CD4-positive, alpha-beta T cell treated with Interferon alpha-2 for 1 hour (primary cell): Measurements from ENCODE around the gene GNAI2.
"Not testable (repeated sequence)": the region's sequence is repeated elsewhere in the genome, so short reads cannot be mapped to it uniquely, and the experiment has no call there.

ENCODE experiments used
- DNase-seq, 2 donors: peaks; one replicate each; pipeline ENCODE4 v3.0.0-alpha.2; 2020 to 2022

The GNAI2 gene

DNA sequence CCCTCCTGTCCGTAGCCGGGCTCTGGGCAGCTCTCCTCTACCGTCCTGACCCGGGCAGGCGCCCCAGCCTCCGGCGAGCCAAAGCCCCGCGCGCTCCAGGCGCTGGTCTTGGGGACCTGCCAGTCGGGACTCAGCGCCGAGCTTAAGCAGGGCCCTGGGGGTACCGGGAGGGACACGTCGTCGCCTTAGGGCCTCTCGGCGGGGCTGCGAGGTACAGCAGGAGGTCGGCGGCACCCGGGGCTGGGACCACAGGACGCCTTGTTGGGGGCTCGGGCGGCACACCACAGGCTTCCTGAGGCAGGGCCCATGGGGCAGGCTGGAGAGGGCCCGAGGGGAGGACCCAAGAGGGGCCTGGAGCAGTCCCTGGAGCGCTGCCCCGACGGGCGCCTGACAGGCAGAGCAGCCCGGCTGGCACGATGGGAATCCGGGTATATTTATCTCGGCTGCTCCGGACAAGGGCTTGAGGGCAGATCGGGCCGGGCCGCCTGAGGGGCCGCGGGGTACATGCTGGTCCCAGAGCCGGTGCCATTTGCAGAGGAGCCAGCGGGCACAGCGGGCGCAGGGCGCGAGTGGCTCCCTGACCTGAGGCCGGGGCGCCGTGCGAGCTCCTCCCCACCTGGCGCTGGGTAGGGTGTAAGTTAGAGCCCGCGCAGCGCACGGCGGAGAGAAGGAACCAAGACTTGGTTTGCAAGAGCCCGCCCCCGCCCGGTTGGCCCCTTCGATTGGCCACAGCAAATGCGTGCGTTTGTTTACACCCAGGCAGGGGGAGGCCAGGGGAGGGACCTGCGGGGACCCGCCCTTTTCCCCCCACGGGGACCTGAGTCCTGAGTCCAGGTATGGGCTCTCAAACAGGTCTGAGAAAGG, 30.4 kb upstream of the GNAI2 start:
- DNase-seq: peak; percentile 35 to 37

DNA sequence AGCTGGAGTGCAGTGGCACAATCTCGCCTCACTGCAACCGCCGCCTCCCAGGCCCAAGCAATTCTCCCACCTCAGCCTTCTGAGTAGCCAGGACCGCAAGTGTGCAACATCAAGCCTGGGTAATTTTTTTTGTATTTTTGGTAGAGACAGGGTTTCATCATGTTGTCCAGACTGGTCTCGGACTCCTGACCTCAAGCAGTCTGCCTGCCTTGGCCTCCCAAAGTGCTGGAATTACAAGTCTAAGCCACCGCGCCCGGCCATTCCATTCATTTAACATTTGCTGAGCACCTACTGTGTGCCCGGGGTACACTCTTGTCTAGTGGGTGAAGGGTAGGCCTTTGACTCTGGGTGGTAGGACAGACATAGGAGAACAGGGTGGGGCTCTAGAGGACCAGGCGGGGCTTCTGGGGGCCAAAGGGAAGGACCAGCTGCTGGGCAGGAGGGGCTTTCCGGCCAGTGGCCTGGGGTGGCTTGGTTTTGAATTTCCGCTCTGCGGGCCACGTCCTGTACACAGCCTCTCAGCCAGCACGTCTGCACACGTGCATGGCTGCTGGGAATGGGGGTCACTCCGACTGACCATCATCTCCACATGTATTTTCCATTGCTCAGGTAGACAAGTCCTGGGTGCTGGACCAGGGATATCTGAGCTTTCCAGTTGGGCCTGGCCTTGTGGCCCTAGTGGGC, 28.5 kb upstream of the GNAI2 start:
- DNase-seq: no peak

DNA sequence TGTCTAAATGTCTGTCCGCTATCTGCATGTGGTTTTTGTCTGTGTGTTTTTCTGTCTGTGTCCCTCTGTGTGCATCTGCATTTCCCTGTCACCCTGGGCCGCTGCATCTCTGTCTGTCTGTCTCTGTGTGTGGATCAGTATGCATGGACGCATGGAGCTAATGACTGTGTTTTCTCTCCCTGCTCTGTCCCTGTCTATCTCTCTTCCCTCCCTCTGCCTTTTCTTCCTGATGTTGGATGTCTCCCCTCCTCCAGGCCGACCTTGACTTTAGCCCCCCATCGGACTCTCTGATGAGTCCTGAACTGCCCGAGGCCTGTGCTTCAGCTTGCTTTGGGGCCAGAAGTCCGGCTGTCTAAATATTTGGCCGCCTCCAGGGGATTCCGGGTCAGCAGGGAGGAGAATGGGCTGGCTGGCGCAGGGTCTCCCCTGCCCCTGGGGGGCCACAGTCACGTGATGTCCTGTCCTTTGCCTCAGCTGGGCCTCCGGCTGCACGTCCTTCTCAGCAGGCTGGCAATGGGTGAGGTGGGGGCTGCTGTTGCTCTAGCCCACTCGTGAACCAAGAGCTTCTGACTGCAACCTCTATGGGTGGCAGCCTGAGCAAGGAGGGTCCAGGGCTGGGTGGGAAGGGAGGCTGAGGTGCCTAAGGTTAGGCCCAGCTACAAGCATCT, 27.2 kb upstream of the GNAI2 start:
- no peak for DNase-seq

DNA sequence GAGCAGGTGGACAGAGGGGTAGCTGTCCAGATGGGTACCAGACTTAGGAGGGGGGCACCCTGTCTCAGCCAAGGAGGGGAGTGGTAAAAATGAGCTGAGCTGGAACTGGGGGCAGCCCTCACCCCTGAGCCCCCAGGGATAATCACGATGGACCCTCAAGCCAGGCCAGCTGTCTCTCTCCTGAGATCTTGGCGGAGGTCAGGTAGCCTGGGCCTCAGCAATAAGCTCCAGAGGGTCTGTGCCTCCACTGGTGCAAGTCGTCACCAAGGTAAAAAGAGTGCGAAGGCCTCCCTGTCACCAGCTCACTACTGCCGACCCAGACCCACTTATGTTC, 25.9 kb upstream of the GNAI2 start:
- no peak for DNase-seq

DNA sequence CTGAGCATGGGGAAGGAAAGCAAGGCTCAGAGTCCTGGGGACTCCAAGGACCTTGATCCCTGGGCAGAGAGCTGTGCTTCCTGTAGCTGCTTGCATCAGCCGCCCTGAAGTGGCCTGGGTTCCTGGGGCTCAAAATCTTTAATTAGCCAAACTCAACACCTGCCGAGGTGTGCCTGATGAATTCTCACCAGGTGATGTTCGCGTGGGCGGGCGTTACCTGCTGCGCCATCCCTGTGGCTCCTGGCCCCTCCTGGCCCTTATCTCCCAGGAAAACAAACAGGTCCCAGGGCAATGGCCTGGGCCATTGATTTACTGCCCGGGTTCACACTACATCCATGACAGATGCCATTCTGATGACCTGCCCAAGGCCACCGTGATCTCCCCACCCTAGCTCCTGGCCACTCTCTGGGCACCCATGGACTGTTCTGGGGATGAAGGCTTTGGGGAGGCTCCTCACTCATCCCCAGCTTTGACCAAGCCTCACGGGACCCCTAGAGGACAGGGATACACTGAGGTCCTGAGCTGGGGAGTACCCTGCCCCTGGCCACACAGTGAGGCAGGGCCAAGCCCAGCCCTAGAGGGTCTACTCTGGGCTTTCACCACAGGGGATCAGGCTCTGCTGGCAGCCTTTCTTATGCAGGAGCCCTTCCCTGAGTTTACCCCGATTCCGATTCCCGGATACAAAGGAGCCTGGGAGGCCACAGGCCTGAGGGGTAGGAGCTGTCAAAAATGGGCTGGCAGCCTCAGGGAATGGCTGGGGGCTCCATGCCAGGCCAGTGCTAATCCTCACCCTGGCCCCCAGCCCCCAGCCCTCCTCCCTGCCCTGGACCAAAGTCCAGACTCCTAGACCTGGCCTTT, 25.3 kb upstream of the GNAI2 start:
- DNase-seq: no peak

DNA sequence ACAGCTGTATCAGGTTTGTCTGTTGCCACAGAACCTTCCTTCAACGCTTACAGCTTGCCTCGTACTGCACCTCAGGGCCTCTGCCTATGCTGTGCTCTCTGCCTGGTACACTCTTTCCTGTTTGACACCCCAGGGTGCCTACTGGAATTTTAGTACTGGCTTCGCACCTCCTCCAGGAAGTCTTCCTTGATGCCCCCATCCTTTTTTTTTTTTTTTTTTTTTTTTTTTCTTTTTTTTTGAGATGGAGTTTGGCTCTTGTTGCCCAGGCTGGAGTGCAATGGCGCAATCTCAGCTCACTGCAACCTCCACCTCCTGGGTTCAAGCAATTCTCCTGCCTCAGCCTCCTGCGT, 24.7 kb upstream of the GNAI2 start:
- DNase-seq: not testable (repeated sequence)

DNA sequence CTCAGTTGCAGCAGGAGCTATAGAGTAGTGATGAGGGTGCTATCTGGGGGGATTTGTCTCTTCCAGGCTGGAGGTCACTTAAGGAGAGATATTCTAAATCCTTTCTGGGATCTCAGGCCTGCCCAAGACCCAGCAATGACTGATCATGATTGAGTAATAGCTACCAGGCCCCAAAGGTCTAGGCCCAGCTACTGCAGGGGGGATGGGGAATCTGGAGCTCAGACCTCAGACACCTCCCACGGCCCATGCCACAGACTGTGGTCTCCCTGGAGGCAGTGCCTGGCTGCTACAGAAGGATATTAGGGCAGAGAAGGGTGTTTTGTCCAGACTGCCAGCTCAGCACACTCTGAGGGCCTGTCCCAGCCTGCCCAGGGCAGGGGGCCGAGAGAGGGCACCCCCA, 24.1 kb upstream of the GNAI2 start:
- DNase-seq: no peak

DNA sequence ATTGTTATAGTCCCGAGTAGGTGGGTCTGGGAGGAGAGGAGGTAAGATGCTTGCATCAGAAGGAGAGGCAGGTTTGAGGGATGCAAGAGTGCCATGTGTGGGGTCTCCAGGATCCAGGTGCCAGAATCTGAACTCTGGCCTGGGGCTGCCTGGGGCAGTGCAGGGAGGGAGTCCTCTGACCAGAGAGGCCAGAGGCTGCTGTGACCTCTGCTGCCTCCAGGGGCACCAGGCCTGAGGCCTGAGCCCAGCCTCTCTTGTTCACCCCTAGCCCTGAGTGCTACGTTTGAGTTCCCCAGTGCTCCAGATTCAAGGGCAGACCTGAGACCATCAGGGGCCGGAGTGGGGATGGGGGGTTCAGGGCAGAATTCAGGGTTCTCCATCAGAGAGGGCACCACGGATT, 23.5 kb upstream of the GNAI2 start:
- DNase-seq: no peak

DNA sequence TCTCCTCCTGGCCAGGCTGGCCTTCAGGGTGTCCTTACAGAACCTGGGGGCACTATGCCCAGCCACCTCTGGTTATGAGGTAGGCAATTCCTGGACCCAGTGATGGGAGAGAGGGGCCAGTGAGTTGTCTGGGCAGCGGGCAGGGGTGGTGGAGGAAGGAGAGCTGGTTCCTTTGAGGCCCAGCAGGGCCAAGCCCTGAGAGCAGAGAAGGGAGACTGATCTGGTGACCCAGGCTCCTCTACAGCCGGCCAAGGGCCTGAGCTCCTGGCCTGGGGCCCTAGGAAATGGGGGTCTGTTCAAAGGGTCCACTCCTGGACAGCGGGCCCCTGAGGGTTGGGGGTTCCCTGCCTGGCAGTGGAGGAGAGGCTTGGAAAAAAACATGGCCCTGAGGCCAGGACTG, 23.0 kb upstream of the GNAI2 start:
- DNase-seq: no peak

DNA sequence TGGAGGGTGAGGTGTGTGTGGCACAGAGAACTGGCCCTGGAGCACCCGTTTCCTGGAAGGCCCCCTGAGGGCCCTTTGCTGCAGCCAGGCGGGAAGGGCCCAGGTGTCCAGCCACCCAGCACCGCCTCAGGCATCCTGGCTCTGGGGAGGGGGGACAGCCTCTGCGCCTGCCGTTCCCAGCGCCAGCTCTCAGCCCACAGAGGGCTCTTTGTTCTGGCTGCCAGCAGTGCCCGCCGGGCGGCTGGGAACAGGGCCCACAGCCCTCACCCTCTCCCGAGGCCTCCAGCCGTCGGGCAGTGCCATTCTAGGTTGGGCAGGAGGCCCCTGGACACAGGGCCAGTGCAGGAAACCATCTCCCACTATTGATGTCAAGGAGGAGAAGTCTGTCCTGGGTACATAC, 22.6 kb upstream of the GNAI2 start:
- no peak for DNase-seq

DNA sequence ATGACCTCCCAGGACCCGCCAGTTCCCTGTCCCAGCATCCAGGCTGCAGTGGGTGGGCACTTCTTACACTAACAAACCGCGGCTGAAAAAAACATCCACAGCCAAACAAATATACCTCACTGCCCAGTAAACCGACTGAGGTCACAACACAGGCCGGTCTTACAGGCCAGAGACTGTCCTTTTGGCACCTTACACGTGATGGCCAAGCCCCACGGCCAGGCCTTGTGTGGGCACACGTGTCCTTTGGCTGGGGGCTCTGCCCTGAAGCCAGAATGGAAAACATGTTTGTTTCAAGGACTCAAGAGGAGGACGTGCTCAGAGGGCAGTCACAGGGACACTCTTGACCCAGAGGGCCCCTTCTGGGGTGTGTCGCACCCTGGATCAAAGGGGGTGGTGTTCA, 21.2 kb upstream of the GNAI2 start:
- DNase-seq: no peak

DNA sequence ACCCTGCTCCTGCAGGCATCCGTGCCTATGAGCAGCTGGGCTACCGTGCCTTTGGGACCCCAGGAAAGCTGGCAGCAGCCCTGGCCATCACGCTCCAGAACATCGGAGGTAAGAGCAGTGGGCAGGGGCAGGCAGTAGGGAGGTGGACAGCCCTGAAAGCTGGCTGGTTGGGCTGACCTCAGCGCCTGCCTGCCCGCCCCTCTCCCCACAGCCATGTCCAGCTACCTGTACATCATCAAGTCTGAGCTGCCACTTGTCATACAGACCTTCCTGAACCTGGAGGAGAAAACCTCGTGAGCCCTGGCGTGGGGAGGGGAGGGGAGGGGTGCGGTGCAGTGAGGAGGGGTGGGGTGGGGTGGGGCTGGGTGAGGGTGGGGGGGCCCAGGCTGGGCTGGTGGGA, 20.5 kb upstream of the GNAI2 start:
- DNase-seq: no peak

DNA sequence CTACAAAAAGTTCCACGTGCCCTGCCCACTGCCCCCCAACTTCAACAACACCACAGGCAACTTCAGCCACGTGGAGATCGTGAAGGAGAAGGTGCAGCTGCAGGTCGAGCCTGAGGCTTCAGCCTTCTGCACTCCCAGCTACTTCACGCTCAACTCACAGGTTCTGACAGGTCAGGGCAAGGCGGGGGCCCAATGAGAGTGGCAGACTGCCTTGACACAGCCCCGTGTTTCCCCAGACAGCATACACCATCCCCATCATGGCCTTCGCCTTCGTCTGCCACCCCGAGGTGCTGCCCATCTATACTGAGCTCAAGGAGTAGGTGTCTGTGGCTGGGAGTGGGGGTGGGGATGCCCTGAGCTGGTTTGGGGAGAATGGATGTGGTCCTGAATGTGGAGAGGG, 18.3 kb upstream of the GNAI2 start:
- no peak for DNase-seq

DNA sequence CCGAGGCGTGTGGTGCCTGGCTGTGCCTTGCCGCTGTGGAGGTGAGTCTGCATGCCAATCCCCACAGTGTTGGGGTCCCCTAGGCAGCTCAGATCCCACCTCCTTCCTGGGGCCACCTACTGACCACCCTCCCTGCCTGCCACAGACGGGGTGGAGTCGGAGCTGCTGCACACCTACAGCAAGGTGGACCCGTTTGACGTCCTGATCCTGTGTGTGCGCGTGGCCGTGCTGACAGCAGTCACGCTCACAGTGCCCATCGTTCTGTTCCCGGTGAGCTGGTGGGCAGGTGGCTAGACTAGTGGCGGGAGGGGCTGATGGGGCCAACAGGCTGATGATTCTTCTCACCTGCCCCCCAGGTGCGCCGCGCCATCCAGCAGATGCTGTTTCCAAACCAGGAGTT, 17.6 kb upstream of the GNAI2 start:
- DNase-seq: no peak

DNA sequence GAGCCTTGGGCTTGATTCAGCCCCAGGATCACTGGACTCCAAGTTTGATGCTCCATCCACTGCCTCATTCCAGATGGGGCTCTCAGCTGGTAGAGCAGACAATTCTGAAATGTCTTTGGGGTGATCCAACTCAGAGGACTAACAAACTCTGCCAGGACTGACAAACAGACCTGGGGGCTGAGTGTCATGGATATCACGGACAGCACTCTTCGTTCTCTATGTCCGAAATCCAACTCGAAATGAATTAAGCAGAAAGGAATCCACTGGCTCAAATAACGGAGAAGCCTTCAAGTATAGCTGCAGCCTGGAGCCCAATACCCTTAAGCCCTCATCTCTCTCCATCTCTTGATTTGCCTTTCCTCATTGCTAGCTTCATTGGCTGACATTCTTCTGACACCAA, 16.7 kb upstream of the GNAI2 start:
- DNase-seq: no peak

DNA sequence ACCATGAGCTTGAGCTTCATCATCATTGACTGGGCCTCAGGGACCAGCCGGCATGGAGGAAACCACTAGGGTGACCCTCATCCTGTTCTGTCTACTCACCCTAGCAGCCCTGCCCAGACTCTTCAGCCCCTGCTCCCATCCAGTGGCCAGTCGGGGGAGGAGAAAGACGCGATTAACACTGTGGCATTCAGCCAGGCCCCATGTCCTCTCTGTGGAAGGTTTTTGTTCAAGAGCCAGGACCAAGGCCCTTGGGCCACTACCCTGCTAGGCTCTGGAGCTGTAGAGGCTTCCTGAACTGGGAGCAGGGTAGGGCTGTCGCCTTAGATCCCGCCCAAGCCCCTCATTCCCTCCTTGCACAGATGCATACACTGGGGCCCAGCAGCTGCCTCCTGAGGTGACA, 15.9 kb upstream of the GNAI2 start:
- no peak for DNase-seq

DNA sequence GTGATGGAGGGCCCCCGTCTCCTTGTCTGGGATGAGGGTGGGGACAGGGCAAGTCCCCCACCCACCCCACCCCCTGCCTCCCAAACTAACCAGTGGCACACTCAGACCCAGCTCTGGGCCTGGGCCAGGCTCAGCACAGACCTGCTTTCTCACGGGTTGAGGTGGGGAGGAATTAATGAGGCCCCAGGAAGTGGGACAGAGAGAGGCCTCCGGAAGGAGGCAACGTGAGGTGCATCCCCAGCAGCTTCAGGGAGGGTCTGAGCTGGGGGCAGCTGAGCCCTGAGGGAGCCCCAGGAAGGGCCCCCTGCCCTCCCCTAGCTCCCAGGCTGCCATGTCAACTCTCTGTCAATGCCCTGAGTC, 15.0 kb upstream of the GNAI2 start:
- DNase-seq: no peak

DNA sequence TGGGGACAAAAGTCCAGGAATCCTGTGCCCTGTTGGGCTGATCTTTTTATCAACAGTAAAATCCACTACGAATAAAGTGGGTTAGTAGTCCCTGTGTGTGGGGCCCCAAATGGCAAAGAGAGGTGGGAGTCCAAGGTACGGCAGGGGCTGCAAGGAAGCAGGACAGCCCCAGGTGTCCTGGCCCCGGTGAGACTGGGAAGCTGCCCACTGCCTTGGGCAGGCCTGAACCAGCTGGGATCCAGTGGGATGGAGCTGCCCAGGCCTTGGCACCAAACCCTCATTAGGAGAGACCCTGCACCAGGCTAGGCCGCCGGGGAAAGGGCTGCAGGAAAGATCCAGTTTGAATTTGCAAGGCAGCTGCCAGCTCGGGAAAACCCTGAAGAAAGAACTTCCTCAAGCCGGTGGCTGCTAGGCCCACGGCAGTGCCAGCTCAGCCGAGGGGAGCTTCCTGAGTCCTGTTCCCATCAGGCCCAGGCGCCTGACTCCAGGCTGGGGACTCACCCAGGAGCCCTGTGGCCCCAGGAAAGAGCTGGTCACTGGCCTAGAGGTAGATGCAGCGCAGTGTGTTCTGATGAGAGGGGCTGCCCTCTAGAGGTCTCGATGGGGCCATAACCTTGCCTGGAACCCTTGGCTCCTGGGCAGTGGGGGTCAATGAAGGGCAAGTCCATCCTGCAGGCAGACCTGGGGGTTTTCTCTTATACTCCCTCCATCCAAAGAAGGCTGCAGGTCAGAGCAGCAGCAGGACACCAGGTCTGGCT, 14.4 kb upstream of the GNAI2 start:
- no peak for DNase-seq

DNA sequence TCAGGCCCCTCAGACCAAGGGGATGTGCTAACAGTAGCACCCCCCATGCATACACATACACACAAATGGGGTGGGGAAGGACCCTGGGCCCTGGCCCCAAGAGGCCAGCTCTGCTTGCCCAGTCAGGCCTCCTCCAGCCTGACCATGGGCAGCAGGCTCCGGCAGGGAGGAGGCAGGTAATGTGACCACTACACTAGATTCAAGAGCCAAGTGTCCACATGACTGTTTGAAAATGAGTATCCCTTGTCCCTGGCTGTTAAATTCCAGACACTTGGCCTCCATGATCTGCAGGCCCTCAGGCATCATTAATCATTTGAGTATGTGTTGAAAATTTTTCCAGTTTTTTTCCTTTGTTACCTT, 13.9 kb upstream of the GNAI2 start:
- DNase-seq: no peak

DNA sequence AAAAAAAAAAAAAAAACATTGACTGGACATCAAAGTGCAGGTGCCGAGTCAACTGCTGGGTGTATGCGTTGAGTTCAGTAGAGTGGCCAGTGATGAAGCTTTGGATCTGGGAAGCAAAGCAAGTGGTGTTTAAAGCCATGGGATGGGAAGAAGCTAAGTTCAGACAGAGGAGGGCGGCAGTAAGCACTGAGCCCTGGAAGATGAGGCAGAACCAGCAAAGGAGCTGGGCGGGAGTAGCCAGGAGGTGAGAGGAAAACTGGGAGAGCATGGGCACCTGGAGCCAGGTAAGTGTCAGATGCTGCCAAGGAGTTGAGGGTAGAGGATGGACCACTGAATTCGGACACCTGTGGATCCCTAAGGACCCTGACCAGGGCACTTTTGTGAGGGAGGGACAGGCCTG, 11.4 kb upstream of the GNAI2 start:
- DNase-seq: no peak

DNA sequence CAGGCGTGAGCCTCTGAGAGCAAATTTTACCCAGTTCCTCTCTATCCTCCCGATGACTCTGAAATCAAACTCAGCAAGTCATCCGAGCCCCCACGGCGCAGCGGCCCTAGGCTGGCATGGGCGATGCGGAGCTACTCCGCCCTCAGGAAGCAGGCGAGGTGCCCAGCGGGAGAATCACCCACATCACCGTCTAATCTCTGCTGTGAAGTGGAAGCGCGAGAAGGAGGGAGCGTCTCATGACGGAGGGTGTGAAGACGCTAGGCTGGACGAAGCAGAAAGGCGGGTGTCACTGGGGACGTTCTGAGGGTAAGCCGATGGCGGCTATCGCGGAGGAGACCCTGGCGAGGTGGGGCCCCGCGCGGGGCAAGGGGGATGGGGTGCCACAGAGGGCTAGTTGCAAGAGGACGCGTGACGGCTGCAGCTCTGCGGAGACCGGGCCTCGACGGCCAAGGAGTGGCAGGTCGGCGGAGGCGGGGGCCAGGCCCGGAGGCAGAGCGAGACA, 9.1 kb upstream of the GNAI2 start:
- DNase-seq: peak in 1 of 2 donors; percentile 21

DNA sequence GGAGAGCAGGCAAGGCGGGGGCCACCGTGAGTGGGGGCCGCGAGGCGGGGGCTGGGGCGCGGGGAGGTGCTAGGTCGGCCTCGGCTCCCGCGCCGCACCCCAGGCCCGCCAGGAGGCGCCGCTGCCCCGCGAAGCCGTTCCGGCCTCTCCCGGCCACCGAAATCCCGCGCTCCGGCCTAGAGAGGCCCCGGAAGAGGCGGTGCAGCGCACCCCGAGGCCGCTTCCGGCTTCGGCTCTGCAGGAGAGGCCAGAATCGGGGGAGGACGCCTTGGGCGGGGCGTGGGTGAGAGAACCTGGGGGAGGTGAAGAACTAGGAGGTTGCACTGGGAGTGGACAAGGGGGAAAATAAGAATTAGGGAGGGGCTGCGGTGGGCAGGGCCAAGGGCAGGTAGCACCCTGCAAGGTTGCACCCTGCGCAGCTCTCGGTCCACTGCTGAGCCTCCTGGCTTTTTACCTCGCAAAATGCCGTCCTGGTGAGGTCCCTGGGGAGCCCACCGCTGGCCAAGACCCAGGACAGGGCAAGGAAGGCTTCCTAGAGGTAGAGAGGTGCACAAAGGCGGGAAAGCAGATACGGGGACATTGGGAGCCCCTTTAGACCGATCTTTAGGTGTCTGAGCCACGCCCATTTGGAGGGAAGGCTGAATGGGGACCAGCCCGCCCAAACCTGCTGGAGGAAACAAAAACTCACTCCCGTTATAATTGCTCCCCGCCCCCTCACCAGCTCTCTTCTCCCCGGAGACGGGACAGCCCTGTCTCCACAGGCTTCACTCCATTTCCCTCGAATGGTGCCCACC, 8.4 kb upstream of the GNAI2 start:
- DNase-seq: peak; percentile 90 to 94
